DND-41 (cell line): ENCODE data around the gene FFAR4.

Experiments
- CTCF ChIP-seq: IDR thresholded peaks from 2 replicates; pipeline ENCODE4 v1.5.1; 2012; ENCODE audit warnings: borderline replicate concordance, low read length, moderate library complexity, mild to moderate bottlenecking; ENCODE audit not compliant: poor library complexity, severe bottlenecking; ENCODE audit errors: extremely low read depth
- EZH2 ChIP-seq: IDR thresholded peaks from 3 replicates; pipeline ENCODE4 v1.6.1; 2012; ENCODE audit warnings: borderline replicate concordance, low read depth, mild to moderate bottlenecking, moderate library complexity, low read length, inconsistent platforms; ENCODE audit not compliant: severe bottlenecking

- TF ChIP-seq EZH2: no peak
- TF ChIP-seq CTCF: no peak
Observed at GRCh38 chr10:93595378-93596161, 29.1 kb downstream of the FFAR4 start.
